GM12864 (cell line): Measurements from ENCODE around the gene SLC1A5.
"Not testable (repeated sequence)": the region's sequence is repeated elsewhere in the genome, so short reads cannot be mapped to it uniquely, and the experiment has no call there.

Source experiments
- DNase-seq: peaks from one replicate; pipeline ENCODE4 v3.0.0-alpha.2; 2011; ENCODE audit warnings: low read depth
- H3K4me3 ChIP-seq: 2 replicates; pipeline ENCODE4 v1.5.1; 2011; ENCODE audit warnings: mild to moderate bottlenecking, low read depth, low read length, control low read depth
- CTCF ChIP-seq: IDR thresholded peaks from 2 replicates; pipeline ENCODE4 v1.5.1; 2011; ENCODE audit warnings: low read depth, mild to moderate bottlenecking, moderate library complexity, low read length, control low read depth, inconsistent platforms; ENCODE audit errors: missing control alignments

SLC1A5 gene

GRCh38 chr19:46812977-46813838 lies 24.8 kb upstream of the SLC1A5 start:
- DNase-seq, result no peak
- TF ChIP-seq CTCF, result no peak
- H3K4me3 ChIP-seq, result no peak overlapping the region

- H3K4me3 ChIP-seq, result no peak overlapping the region
- no peak for DNase-seq
- no peak for TF ChIP-seq CTCF
Measured at GRCh38 chr19:46809534-46810272, 21.3 kb upstream of the SLC1A5 start.

- no peak for DNase-seq
- TF ChIP-seq CTCF, result no peak
- H3K4me3 ChIP-seq, result no peak overlapping the region
Measured at GRCh38 chr19:46806656-46807055, 18.3 kb upstream of the SLC1A5 start.

GRCh38 chr19:46804432-46804831 lies 16.0 kb upstream of the SLC1A5 start:
- not testable (repeated sequence) for DNase-seq, H3K4me3 ChIP-seq

- no peak for TF ChIP-seq CTCF
- H3K4me3 ChIP-seq, result no peak overlapping the region
- DNase-seq, result no peak
Measured at GRCh38 chr19:46803555-46803954, 15.2 kb upstream of the SLC1A5 start.

- no peak overlapping the region for H3K4me3 ChIP-seq
- no peak for DNase-seq
- no peak for TF ChIP-seq CTCF
Measured at GRCh38 chr19:46802152-46802551, 13.8 kb upstream of the SLC1A5 start.

- no peak overlapping the region for H3K4me3 ChIP-seq
- TF ChIP-seq CTCF, result no peak
- DNase-seq, result no peak
Measured at GRCh38 chr19:46798713-46799112, 10.3 kb upstream of the SLC1A5 start.
